Breast epithelium (tissue), 4 donors: ENCODE measurements around the gene CFAP251. TPM values are rescaled to one million over a fixed set of nuclear protein-coding genes. Genes with fewer than 3 reads are reported as not detected.

ENCODE experiments used
- DNase-seq, 2 donors: peaks; one replicate each; pipeline ENCODE4 v3.0.0-alpha.2; 2019; ENCODE audit warnings: low spot score in 2 of 2
- H3K27ac ChIP-seq, 2 donors: fragments of 200-600 bp; sonication (generic) in 1 of 2; one replicate each; pipeline ENCODE4 v1.5.1; 2016 to 2019; ENCODE audit warnings: mild to moderate bottlenecking in 1 of 2
- H3K27me3 ChIP-seq, 2 donors: fragments of 200-600 bp; sonication (generic) in 1 of 2; one replicate each; pipeline versions ENCODE4 v1.5.1 to v1.6.0; 2017 to 2019; ENCODE audit warnings: control low read depth in 1 of 2, mild to moderate bottlenecking in 1 of 2
- H3K36me3 ChIP-seq: fragments of 200-600 bp; one replicate; pipeline ENCODE4 v1.5.1; 2019
- H3K4me1 ChIP-seq, 2 donors: fragments of 200-600 bp; sonication (generic); one replicate each; pipeline ENCODE4 v1.5.1; 2016 to 2019; ENCODE audit warnings: control low read depth in 1 of 2
- H3K4me3 ChIP-seq, 3 donors: fragments of 200-600 bp; sonication (generic); 1 replicate in 2 of 3; 2 replicates in 1 of 3; pipeline ENCODE4 v1.5.1; 2016 to 2019; ENCODE audit warnings: mild to moderate bottlenecking in 3 of 3, moderate library complexity in 2 of 3
- H3K9me3 ChIP-seq, 2 donors: fragments of 200-600 bp; sonication (generic) in 1 of 2; one replicate each; pipeline ENCODE4 v1.5.1; 2016 to 2019; ENCODE audit warnings: control low read depth in 1 of 2
- POLR2A ChIP-seq: fragments of 450-650 bp; IDR thresholded peaks from one replicate; pipeline ENCODE4 v1.6.1; 2016; ENCODE audit warnings: antibody characterized with exemption, mild to moderate bottlenecking, moderate library complexity
- POLR2AphosphoS5 ChIP-seq, 3 donors: sonication (generic); formaldehyde crosslinking; IDR thresholded peaks; one replicate each; pipeline ENCODE4 v1.6.1; 2017; ENCODE audit warnings: antibody characterized with exemption in 3 of 3
- intact Hi-C: fragments of 100-400 bp; cut with DNase I; formaldehyde crosslinking; loops from one replicate; pipeline ENCODE4 v1.15.1; 2023; ENCODE audit warnings: low total_unique reads
- total RNA-seq, 3 donors: library from RNA; depleted of rRNA; stranded (reverse); fragments of >200 nt; gene quantifications; one replicate each; pipeline ENCODE4 v1.1.0, GENCODE V29; 2016
- TF ChIP-seq, protein P1 (sequence below), 3 donors: fragments of 450-650 bp; IDR thresholded peaks; one replicate each; pipeline ENCODE4 v1.5.1; 2016 to 2017; ENCODE audit warnings: antibody characterized with exemption in 3 of 3, mild to moderate bottlenecking in 3 of 3, moderate library complexity in 3 of 3

CFAP251 gene
- total RNA-seq, 3 donors from 2014 or later, result 4.8 to 8.2 (median 6.7) TPM

DNA sequence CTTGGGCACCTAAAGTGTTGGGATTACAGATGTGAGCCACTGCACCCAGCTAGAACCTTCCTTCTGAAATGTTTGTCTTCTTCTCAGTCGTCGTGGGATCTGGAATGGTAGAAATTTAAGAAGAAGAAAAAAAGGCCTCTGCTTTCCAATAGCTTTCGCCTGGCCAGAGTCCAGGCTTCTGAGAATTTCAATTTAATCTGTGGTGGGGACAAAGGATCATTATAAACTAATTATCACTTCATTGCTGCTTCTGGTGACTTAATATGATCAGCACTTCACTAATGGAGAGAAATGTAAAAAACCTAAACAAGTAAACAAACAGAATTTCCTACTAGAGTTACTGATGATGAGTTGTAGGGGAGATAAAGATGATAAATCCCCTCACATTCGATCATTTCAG lies 51.3 kb downstream of the CFAP251 start:
- Histone ChIP-seq H3K36me3 (no peaks in the 10 kb centered on the region), H3K27me3 (no peaks in the 10 kb centered on the region), H3K4me3 (no peak overlapping the region), H3K4me1 (no peaks in the 10 kb centered on the region), H3K27ac (no peak overlapping the region), H3K9me3 (no peaks in the 10 kb centered on the region)
- DNase-seq, result no peak
- intact Hi-C loops, result no loop called here
- TF ChIP-seq POLR2A (no peak), POLR2AphosphoS5 (IDR thresholded peaks at IDR 0.05) (no peak)
- TF ChIP-seq, protein P1, sequence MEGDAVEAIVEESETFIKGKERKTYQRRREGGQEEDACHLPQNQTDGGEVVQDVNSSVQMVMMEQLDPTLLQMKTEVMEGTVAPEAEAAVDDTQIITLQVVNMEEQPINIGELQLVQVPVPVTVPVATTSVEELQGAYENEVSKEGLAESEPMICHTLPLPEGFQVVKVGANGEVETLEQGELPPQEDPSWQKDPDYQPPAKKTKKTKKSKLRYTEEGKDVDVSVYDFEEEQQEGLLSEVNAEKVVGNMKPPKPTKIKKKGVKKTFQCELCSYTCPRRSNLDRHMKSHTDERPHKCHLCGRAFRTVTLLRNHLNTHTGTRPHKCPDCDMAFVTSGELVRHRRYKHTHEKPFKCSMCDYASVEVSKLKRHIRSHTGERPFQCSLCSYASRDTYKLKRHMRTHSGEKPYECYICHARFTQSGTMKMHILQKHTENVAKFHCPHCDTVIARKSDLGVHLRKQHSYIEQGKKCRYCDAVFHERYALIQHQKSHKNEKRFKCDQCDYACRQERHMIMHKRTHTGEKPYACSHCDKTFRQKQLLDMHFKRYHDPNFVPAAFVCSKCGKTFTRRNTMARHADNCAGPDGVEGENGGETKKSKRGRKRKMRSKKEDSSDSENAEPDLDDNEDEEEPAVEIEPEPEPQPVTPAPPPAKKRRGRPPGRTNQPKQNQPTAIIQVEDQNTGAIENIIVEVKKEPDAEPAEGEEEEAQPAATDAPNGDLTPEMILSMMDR (IDR thresholded peaks at IDR 0.05), result no peak

DNA sequence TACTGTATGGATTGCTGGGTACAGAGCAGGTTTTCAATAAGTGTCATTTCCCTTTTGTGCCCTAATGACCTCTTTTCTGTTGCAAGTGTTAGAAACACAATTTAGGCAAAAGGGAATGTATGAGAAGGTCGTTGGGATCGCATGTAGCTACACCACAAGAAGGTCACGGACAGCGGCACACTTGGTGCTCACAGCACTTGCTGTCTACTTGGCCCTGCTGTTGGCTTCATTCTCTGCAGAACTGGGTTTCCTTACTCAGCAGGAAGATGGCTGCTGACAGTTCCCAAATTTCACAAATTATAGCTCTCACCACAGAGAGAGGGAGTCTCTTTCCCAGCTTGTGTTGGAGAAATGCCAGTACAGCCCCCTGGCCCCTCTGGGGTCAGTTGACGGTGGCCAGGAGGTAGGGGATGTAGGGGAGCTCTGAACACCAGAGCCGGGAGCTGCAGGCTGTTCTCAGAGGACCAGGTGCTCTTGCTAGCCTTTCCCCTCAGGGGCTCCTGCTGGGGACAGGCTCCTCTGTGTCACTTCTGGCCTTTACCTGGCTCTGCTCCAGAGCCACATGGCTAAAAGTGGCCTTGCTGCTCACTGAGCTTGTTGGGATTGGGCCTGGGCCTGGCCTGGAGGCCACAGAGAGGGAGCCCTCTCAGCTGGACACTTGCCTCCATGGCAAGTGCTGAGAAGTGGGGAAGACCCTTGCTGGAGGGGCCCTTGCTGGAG lies 52.3 kb downstream of the CFAP251 start:
- Histone ChIP-seq H3K9me3 (no peaks in the 10 kb centered on the region), H3K4me3 (no peak overlapping the region), H3K36me3 (no peaks in the 10 kb centered on the region), H3K27me3 (no peaks in the 10 kb centered on the region), H3K4me1 (no peaks in the 10 kb centered on the region), H3K27ac (no peak overlapping the region)
- DNase-seq, result no peak
- intact Hi-C loops, result no loop called here
- TF ChIP-seq, protein P1 (IDR thresholded peaks at IDR 0.05), result no peak
- TF ChIP-seq POLR2A (no peak), POLR2AphosphoS5 (IDR thresholded peaks at IDR 0.05) (no peak)

DNA sequence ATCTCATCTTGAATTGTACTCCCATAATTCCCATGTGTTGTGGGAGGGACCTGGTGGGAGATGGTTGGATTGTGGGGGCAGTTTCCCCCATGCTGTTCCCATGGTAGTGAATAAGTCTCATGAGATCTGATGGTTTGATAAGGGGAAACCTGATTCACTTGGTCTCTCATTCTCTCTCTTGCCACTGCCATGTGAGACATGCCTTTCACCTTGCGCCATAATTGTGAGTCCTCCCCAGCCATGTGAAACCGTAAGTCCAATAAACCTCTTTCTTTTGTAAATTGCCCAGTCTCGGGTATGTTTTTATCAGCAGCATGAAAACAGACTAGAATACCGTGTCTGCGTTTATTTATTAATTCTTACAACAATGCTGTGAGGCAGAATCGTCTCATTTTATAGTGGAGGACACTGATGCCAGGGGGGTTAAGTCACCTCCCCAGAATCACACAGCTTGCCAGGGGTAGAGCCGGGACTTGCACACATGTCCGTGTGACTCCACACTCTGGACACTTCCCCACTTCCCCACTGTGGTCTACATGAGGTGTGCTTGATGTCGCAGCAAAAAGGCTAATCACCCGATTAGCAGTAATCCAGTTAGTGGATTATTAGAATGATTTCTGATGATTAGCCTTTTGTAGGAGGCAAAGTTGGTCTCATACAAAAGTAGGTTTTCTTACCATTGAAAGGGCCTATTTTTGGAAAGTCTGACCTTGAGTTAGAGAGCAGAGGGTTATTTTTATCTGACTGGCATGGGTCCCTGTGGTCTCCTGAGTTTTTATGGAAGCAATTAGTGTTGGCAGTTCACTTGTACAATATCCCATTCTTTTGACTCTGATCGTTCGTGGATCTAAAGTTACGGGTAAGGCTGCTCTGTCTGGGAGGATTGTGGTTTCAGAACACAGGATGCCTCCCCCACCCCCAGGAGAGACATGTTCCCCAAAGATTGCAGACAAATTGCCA lies 55.9 kb downstream of the CFAP251 start:
- H3K27ac ChIP-seq, result no peak overlapping the region
- H3K27me3 ChIP-seq, result no peaks in the 10 kb centered on the region
- no peak for DNase-seq
- H3K9me3 ChIP-seq, result no peaks in the 10 kb centered on the region
- H3K36me3 ChIP-seq, result no peaks in the 10 kb centered on the region
- no peaks in the 10 kb centered on the region for H3K4me1 ChIP-seq
- H3K4me3 ChIP-seq, result no peak overlapping the region
- intact Hi-C loops, result no loop called here
- no peak for TF ChIP-seq POLR2AphosphoS5 (IDR thresholded peaks at IDR 0.05)
- TF ChIP-seq, protein P1 (IDR thresholded peaks at IDR 0.05), result no peak
- no peak for TF ChIP-seq POLR2A

DNA sequence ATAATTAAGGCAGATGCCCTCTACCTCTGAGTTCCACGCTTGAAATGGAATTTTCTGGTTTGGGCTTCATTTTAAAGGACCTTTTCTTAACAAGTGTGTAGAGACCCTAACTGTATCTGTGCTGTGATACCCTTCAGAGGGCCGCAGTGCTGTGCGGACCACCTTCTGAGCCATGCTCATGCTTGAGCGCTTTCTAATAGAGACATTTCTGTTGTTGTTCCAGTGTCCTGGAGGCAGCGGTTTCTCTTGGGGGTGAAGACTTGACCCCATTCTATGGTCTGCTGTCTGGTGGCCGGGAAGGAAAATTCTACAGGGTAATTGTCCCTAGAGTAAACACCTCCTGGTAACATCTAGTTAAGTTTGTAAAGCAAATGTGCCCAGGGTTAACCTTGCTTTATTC lies 56.6 kb downstream of the CFAP251 start:
- H3K27ac ChIP-seq, result no peak overlapping the region
- no peak overlapping the region for H3K4me3 ChIP-seq
- H3K36me3 ChIP-seq, result no peaks in the 10 kb centered on the region
- H3K4me1 ChIP-seq, result no peaks in the 10 kb centered on the region
- no peaks in the 10 kb centered on the region for H3K9me3 ChIP-seq
- intact Hi-C loops, result no loop called here
- DNase-seq, result no peak
- TF ChIP-seq, protein P1 (IDR thresholded peaks at IDR 0.05), result no peak
- TF ChIP-seq POLR2A (no peak), POLR2AphosphoS5 (IDR thresholded peaks at IDR 0.05) (no peak)
- no peaks in the 10 kb centered on the region for H3K27me3 ChIP-seq

DNA sequence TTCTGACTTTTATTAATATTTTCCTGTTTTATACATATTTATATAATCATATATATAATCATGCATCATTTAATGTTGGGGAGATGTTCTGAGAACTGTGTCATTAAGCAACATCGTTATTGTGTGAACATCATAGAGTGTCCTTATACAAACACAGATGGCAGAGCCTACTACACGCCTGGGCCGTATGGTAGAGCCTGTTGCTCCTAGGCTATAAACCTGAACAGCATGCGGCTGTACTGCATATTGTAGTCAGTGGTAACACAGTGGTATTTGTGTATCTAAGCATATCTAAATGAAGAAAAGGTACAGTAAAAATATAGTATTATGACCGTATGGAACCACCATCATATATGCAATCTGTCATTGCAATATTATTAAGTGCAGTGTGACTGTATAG lies 58.6 kb downstream of the CFAP251 start:
- intact Hi-C loops, result no loop called here
- H3K4me1 ChIP-seq, result no peaks in the 10 kb centered on the region
- H3K4me3 ChIP-seq, result no peak overlapping the region
- no peaks in the 10 kb centered on the region for H3K9me3 ChIP-seq
- TF ChIP-seq POLR2A, result no peak
- no peak for TF ChIP-seq POLR2AphosphoS5 (IDR thresholded peaks at IDR 0.05)
- TF ChIP-seq, protein P1 (IDR thresholded peaks at IDR 0.05), result no peak
- no peaks in the 10 kb centered on the region for H3K27me3 ChIP-seq
- no peaks in the 10 kb centered on the region for H3K36me3 ChIP-seq
- DNase-seq, result no peak
- H3K27ac ChIP-seq, result no peak overlapping the region
